Lower lobe of right lung (tissue), 2 donors: Measurements from ENCODE around the gene ARHGAP35. TPM values are rescaled to one million over a fixed set of nuclear protein-coding genes. Genes with fewer than 3 reads are reported as not detected.

Source experiments
- ATAC-seq, 2 donors: fragments of 200-7000 bp; cut with Tn5 transposase; one replicate each; pipeline ENCODE4 v1.9.1; 2020 to 2022; ENCODE audit warnings: mild to moderate bottlenecking in 2 of 2, moderate library complexity in 2 of 2
- DNase-seq: peaks from one replicate; pipeline ENCODE4 v3.0.0-alpha.2; 2020
- H3K27ac ChIP-seq: fragments of 200-600 bp; one replicate; pipeline ENCODE4 v1.8.0; 2022
- H3K27me3 ChIP-seq: fragments of 200-600 bp; one replicate; pipeline ENCODE4 v1.8.0; 2022; ENCODE audit warnings: low read depth
- H3K36me3 ChIP-seq: fragments of 200-600 bp; one replicate; pipeline ENCODE4 v1.8.0; 2022; ENCODE audit warnings: mild to moderate bottlenecking
- H3K4me1 ChIP-seq: fragments of 200-600 bp; one replicate; pipeline ENCODE4 v1.8.0; 2022
- H3K4me3 ChIP-seq: fragments of 200-600 bp; one replicate; pipeline ENCODE4 v1.8.0; 2022; ENCODE audit warnings: mild to moderate bottlenecking
- H3K9me3 ChIP-seq: fragments of 200-600 bp; one replicate; pipeline ENCODE4 v1.8.0; 2022
- intact Hi-C: fragments of 100-400 bp; cut with DNase I; formaldehyde crosslinking; loops from one replicate; pipeline ENCODE4 v1.11.0; 2022
- long read RNA-seq: library from polyadenylated mRNA; unstranded; transcript quantifications from one replicate; pipeline ENCODE4 v2.0.0, GENCODE V29; 2021
- total RNA-seq: library from RNA; stranded (reverse); fragmentation: NEBNext Ultra II Directional; extraction: Animal tissue kit (Norgen Biotek cat#: 25700); gene quantifications from one replicate; pipeline ENCODE4 v1.2.1, GENCODE V29; 2021
- TF ChIP-seq, protein P1 (sequence below): fragments of 200-600 bp; IDR thresholded peaks from one replicate; pipeline ENCODE4 v1.8.0; 2022; ENCODE audit warnings: antibody characterized with exemption, mild to moderate bottlenecking
- donor health status: DM: no; HTN: yes; CAD: no; lungs with severe emphysema.

Gene ARHGAP35
- total RNA-seq: 61.6 TPM
- long read RNA-seq, full-length matches to known transcripts: 5 of 109 reads
- long read RNA-seq, partial matches to known transcripts: 4 of 109 reads
- long read RNA-seq, other reads (novel, unspliced or antisense): 100 of 109 reads

DNA sequence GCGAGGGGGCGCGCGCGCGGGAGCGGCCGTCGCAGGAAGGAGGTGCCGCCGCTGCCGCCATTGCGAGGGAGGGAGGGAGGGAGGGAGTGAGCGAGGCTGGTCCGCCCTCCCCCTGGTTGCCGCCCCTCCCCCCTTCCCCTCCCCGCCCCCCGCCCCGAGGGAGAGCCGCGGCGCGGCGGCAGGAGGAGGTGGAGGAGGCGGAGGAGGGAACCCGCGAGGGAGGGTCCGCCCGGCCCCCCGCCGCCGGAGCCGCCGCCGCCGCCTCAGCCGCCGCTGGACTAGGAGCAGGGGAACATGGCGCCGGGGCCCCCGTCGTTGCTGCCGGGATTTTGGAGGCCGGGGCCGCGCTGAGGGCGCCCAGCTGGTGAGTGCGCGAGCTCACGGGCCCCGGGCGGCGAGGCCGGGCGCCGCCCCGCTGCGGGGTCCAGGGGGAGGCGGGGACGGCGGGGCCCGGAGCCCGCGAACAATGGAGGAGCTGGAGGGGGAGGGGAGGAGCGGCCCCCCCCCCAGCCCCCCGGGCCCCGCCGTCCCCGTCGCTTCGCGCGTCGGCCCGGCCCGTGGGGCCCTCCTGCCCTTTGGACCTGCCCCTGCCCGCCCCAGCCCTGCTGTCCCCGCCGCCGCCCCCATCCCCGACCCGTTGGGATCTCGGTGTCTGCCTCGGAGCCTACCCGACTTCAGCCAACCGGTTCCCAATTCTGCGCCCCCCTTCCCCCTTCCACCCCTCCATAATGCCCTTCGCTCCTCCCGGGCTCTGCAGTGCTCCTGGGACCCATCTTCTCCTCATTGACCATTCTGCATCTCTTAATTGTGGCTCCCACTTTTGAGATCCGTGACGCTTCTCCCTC, at the start of gene ARHGAP35:
TSS of gene ARHGAP35 (plus strand) at position 152 of the 845 bp plus-strand sequence. CDS start 57,679 bp downstream, outside the sequence.
- Histone ChIP-seq H3K9me3 (no peaks in the 10 kb centered on the region), H3K4me3 (peak within 1 kb of the TSS; percentile 87), H3K4me1 (peaks cover 66% of the 10 kb centered on the region), H3K27me3 (no peaks in the 10 kb centered on the region), H3K36me3 (no peaks in the 10 kb centered on the region), H3K27ac (peak within 1 kb of the TSS; percentile 96)
- DNase-seq (peak; percentile 66), ATAC-seq (peak; percentile 80 to 84)
- TF ChIP-seq, protein P1, sequence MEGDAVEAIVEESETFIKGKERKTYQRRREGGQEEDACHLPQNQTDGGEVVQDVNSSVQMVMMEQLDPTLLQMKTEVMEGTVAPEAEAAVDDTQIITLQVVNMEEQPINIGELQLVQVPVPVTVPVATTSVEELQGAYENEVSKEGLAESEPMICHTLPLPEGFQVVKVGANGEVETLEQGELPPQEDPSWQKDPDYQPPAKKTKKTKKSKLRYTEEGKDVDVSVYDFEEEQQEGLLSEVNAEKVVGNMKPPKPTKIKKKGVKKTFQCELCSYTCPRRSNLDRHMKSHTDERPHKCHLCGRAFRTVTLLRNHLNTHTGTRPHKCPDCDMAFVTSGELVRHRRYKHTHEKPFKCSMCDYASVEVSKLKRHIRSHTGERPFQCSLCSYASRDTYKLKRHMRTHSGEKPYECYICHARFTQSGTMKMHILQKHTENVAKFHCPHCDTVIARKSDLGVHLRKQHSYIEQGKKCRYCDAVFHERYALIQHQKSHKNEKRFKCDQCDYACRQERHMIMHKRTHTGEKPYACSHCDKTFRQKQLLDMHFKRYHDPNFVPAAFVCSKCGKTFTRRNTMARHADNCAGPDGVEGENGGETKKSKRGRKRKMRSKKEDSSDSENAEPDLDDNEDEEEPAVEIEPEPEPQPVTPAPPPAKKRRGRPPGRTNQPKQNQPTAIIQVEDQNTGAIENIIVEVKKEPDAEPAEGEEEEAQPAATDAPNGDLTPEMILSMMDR: peak; percentile 2
- intact Hi-C loops: loop anchor here (10.0 kb wide), 1 partner anchor 54 kb away; no protein-coding TSS in a partner anchor

DNA sequence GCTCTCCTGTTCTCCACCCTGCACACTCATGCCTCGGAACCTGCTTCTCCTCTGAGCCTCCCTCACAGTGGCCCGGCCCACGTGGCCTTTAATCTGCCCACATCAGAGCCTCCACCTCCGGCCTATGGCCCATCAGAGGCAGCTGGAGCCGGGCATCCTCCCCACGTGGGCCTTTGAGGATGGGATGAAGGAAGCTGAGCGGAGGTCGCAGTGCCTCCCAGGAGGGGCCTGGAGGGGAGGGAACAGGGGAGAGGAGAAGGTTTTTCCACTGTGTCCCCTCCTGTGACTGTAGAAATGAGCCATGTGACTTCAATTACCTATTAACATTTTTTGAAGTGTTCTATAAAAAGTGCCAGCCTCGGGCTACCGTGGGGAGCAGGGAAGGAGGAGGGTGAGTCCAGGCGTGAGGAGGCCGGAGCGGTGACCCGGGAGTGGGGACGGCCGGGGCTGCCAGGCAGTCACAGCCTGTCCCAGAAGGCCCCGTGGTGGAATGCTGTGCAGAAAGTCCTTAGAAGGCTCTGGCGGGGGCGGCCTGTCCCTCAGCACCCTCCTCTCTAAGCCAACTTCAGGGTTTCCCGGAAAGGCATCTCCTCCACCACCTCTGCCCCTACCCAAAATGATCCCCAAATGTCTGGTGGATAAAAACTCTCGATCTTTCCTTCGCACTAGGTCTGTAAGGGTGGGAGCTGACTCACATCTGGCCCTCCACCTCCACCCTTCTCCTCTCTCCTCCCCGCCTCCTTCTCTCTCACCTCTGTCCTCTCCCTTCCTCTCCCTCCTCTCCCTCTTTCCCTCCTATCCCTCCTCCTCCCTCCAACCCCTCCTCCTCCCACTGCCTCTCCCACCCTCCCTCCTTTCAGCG, 47.6 kb upstream of the ARHGAP35 start:
- TF ChIP-seq, protein P1: no peak
- H3K4me1 ChIP-seq: peaks cover 26% of the 10 kb centered on the region
- H3K27ac ChIP-seq: peak overlapping the region; percentile 63
- no peak overlapping the region for H3K4me3 ChIP-seq
- intact Hi-C loops: no loop called here
- DNase-seq (peak; percentile 71), ATAC-seq (peak; percentile 93)
- no peaks in the 10 kb centered on the region for H3K36me3 ChIP-seq
- no peaks in the 10 kb centered on the region for H3K9me3 ChIP-seq
- no peaks in the 10 kb centered on the region for H3K27me3 ChIP-seq

DNA sequence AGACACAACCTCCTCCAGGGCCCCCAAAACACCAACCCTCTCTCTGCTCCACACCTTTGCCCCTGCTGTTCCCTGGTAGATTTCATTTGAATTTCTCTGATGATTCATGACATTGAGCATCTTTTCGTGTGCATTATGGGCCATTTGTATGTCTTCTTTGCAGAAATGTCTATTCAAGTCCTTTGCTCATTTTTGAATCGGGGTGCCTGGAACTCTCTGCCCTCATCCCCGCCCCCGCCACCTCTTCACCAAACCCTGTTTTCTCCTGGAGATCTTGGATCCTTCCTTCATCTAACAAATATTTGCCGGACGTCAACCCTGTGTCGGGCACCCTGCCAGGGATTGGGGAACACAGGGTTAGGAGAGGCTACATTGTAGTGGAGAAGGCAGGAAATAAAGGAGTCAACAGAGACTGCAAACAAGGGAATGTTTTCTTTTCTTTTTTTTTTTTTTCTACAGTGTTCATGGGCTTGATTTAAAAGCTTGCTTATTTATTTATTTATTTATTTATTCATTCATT, 46.9 kb upstream of the ARHGAP35 start:
- peak; percentile 88 for DNase-seq
- TF ChIP-seq, protein P1: no peak
- H3K27me3 ChIP-seq: no peaks in the 10 kb centered on the region
- peak overlapping the region; percentile 63 for H3K27ac ChIP-seq
- peaks cover 23% of the 10 kb centered on the region for H3K4me1 ChIP-seq
- peak; percentile 86 to 89 for ATAC-seq
- intact Hi-C loops: no loop called here
- H3K9me3 ChIP-seq: no peaks in the 10 kb centered on the region
- H3K4me3 ChIP-seq: no peak overlapping the region
- H3K36me3 ChIP-seq: no peaks in the 10 kb centered on the region

DNA sequence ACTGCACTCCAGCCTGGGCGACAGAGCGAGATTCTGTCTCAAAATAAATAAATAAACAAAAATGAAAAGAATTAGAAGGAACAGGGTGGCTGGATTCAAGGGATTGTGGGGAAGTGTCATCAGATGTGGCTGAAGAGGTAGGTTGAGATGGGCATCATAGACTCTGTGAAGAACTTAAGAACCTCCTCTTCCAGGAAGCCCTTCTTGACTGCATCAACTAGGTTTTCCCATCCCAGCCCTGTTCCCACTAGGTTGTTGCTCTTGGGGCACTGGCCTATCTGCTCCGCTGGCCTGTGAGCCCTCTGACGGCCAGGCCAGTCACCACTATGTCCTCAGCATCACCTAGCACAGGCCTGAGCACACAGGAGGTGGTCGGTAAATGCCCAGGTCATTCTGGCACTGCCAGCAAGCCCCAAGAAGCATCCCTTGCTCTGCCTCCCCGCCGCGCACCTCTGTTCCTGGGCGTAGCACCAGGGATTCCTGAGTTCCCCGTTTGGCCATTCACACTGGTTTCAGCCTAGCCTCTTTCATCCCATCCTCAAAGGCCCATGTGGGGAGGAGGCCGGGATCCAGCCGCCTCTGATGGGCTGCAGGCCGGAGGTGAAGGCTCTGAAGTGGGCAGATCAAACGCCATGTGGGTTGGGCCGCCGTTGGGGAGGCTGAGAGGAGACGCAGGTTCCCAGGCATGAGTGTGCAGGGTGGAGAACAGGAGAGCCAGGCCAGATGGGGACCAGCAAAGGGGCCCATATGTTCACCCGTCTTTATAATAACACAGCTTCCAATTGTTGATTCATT, 44.8 kb upstream of the ARHGAP35 start:
- no peak for DNase-seq
- intact Hi-C loops: no loop called here
- Histone ChIP-seq H3K36me3 (no peaks in the 10 kb centered on the region), H3K27ac (no peak overlapping the region), H3K27me3 (no peaks in the 10 kb centered on the region), H3K9me3 (no peaks in the 10 kb centered on the region), H3K4me3 (no peak overlapping the region), H3K4me1 (peaks cover 27% of the 10 kb centered on the region)
- TF ChIP-seq, protein P1: no peak
- ATAC-seq: no peak
